GM21381 (cell line): ENCODE data around the gene GALNT14.

Experiments
- ATAC-seq: cut with Tn5 transposase; IDR thresholded peaks from one replicate; pipeline ENCODE4 v1.9.1; 2021; ENCODE audit warnings: mild to moderate bottlenecking, moderate library complexity; ENCODE audit not compliant: unreplicated experiment

Gene GALNT14

DNA sequence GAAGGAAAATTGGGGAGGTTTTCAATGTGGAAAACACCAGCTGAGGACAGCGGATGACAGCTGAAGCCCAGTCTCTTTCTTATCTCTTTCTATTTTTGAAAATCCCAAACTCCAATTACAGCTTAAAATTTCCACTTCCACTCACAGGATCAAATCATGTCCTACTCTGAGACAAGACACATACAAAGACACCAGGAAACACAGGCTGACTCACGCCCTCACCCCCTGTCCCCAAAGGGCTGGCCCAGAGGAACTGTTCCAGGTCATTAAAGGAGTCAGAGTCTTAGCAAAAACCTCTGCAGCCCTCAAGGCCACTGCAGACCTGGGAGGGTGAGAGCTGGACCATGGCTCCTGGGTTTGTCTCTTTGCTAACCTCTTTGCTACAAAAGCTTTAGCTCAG, 187.9 kb downstream of the GALNT14 start:
- ATAC-seq = no peak

DNA sequence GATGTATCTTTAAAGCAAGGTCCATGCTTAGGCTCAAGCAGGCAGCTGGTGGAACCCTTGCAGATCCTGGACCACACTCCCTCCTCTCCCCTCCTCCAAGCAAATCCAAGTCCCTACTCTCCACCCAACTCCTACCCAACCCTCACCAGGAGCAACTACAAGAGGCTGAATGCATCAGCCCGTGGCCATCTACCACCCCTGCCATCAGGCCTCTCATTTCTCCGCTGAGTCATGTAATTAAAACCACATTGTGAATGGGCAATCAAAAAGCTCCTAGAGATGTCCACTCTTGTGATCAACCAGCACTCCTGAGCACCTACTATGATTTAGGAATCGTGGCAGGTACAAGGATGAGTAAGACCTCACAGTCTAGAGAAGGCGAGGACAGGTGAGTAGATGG, 188.8 kb downstream of the GALNT14 start:
- ATAC-seq = no peak

DNA sequence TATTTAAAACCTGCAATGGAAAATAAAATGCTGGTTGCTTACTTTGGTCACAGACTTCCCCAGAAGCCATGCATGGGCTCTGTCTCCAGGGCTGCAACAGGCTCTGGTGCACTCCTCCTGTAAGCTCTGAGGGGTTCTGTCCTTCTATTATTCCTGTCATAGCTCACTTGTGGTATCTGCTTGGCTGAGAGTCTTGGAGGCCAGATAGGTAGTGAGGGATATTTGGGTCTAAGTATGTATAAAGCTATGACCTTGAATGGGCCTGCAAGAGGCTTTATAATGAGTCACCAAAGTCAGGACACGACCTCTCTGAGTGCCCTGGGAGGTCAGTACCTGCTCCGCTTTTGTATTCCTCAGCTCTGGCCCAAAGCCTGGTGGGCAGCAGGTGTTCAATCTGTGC, 189.4 kb downstream of the GALNT14 start:
- ATAC-seq = no peak

DNA sequence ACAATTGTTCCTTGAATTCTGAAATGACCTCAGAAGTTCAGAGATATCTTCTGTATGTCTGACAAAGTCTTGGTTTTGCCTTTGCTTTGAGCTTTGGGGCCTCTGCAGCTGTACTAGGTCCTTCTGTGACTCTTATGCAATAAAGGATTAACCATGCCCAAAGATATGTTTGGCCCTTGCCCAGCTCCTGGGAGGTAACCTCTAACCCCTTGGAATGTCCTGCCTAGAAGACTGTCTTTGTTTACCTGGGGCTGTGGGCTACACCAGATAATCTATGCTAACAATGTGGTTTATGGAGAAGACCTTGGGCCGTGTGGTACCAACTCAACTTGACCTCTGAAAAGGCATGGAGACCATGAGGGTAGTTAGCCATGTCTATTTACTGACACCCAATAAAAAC, 190.1 kb downstream of the GALNT14 start:
- ATAC-seq = no peak

DNA sequence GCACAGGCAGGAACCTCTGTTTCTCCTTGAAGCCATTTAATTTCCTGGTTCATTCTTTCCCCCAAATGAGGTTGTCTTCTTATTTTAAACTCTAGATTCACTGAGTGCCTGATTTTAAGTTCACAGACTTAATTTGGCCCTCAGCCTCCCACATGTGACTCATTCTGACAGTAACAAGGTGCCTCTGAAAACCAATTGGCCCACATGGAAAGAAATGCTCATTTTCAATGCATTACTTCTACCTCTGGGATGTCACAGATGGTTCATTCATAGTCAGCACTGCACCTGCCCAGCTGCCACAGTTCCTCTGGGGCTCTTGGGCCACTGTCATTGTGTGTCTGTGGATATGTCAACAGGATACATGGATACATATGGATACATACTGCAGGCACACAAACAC, 190.6 kb downstream of the GALNT14 start:
- no peak for ATAC-seq

DNA sequence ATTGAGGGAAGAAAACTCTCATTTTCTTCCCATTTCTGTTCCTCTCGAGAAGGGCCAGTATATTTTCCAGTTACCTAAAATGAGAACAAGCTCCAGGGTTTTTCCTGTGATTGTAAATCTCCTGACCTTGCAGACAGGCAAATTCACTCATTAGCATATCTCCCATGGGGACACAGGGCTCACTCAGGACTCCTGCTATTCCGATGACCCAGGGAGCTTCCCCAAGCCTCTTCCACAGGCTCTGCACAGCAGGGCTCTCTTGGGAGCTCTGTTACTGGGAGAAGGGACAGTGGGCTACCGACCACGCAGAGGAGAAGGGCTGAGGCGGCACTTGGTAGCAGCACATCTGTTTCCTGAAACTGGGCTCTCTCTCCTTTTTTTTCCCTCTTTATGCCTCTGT, 195.8 kb downstream of the GALNT14 start:
- no peak for ATAC-seq

DNA sequence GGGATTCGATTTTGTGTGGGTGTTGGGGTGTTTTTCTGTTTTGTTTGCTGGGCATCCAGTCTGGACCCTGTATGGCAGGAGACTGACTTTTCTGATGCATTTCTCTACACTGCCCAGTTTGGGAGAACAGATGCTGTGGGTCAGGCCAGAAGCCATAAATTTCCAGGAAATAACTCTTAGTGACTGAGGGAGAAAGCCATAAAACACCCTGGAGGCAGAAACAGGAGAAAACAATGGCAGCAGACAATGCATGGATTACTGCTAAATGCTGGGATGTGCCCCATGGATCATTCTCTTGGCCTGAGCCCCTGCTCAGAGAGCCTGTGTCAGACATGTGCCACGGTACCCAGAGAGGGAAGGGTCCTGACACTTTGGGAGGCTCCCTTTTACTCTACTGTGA, 197.4 kb downstream of the GALNT14 start:
- ATAC-seq = no peak

DNA sequence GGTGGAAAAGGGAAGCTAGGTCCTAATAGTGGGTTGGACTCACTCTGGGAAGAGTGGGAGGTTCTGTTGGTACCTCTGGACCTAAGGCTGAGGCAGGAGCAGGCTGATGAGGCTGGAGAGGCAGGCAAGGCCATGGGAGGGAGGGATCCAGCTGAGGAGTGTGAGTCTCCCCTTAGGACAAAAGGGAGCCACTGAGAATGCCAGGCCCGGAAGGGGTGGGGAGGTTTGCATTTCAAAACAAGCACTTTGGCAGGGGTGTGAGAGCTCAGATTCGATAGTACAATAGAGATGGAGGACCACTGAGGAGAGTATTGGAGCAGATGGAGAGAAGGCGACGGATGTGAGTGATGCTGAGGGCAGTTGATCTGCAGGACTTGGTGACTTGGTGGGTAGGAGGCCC, 198.9 kb downstream of the GALNT14 start:
- ATAC-seq = no peak

DNA sequence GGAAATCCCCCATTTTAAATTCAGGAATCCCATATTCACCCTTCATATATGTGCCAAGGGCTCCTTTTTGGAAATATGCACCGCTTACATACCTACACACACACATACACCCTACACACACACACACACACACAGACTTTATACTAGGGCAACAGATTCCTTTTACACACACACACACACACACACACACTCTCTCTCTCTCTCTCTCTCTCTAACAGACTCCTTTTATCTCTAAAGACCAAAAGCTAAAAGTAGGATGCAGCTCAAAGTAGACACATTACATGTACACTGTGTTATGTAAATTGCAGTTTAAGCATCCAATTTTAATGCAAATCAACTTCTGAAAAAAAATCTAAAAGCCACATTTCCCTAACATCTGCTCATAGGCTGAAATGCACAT, 200.0 kb downstream of the GALNT14 start:
- ATAC-seq = no peak

DNA sequence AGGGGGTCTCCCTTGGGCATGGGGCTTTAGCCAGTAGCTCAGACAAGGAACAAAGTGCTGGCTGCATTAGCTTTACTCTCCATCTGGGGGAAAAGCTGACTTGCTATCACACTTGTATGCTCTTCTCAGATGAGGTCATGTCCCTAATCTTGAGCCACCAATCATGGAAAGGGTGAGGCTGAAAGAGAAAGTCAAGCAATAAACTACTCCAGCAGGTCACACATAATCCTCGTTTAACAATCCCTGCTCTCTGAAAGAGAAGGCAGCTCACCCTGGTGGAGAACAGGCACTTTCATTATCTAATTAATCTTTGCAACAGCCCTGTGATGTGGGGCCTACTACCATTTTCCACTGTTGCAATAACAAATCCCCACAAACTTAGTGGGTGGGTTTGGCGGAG, 201.3 kb downstream of the GALNT14 start:
- no peak for ATAC-seq

DNA sequence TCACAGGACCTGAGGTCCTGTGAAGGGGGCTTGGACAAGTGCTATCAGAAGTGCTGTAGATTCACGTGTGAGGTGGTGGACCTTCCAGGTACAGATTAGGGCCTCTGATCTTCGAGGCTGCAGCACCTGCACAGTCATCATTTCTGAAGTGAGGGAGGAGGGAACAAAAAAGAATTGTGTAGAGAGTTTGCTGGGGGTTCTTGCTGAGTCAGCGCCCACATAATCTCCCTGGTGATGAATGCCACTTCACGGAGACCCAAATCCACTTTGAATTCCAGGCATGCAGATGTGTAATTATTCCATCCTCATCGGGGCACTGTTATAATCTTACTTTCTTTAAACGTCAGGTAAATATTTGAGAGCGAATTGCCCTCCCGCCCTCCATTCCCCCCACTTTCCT, 202.4 kb downstream of the GALNT14 start:
- ATAC-seq = no peak

DNA sequence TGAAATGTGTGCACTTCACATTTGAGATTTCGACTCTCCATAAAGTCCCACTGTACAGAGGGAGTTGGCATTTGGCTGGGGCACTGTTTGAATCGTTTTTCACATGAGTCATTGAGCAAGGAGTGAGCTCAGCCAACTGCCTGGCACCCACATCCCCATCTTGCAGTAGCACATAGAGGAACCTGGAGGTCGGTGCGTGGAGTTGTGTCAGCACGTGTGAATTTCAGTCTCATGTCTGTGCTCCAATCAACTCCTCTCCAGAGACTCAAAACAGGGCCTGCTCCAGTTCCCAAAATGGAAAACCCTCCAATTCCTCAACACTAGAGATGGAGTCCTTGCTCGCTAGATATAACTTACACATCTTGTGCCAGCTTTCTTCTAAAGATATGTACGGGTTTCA, 204.2 kb downstream of the GALNT14 start:
- no peak for ATAC-seq

DNA sequence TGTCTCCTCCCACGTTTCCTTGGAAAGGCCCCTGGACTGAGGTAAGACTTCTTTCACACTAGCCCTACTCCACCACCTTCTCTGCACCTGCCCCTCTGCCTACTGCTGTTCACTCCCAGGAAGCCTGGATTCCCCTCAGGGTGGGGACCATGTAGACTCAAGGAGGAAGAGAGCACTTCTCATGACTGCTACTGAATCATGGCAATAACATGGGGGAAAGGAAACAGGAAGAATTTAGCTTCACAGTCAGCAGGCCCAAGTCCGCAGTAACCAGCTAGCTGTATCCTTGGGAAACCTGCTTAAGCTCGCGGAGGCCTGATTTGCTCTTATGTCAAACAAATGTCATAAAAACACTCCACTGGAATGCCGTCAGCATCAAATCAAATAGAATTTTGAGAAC, 204.7 kb downstream of the GALNT14 start:
- ATAC-seq = no peak

DNA sequence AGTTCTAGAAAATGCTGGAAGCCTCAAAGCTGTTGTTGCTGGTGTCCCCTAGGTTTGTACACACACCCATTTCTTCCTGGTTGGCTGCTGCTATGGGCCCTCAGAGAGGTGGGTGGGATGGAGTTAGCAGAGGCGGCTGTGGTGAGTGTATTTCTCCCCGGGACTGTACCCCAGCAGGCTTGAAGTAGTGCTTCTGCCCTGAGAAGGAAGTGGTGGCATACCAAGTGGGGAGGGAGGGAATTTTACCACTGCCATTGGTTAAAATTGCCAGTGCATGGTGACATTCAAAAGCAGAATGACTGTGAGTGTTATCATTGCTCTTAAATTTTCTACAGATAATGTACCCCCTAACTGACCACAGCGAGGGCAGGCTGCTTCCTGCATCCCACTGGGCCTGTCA, 205.4 kb downstream of the GALNT14 start:
- ATAC-seq = no peak

DNA sequence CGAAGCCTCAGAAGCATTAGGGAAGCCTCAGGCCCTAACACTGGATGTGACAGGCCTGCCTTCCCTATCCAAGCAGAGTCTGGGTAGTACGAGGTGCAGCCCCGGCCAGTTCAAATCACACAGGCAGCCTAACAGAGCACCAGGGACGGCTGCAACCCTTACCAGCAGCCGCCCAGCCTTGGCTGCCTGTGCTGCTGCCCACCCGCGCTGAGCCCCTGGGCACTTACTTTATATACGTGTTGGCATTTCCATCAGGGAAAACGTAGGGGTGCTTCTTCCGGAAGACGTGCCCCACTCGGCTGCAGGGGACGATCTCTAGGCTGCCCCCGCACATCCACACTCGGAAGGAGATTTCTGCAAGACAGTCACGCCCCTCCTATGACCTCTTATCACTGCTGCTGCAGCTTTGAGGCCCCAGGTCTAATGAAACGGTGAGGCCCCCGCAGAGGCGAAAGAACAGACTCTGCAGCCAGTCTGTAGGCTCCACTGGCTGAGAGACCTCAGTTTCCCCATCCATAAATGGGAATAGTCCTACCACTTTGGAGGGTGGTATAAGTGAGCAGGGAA, 206.3 kb downstream of the GALNT14 start:
- no peak for ATAC-seq

DNA sequence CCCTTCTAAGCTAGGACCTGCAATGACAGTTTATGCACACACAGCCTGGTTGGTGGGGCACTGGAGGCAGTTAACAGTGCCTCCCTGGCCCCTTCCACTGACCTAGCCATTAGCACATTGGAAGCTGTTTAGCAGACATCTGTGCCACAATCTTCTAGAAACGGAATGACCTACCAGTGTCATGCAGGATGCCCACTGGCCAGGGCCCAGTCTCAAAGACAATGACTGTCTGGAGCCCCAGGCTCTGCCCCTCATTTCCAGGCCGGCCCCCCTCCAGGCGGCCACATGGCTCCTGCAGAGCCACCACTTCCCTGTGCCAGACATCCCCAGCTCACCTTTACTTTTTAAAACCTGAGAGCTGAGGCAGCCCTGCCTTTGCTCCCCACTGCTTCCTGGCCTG, 207.5 kb downstream of the GALNT14 start:
- ATAC-seq = no peak

DNA sequence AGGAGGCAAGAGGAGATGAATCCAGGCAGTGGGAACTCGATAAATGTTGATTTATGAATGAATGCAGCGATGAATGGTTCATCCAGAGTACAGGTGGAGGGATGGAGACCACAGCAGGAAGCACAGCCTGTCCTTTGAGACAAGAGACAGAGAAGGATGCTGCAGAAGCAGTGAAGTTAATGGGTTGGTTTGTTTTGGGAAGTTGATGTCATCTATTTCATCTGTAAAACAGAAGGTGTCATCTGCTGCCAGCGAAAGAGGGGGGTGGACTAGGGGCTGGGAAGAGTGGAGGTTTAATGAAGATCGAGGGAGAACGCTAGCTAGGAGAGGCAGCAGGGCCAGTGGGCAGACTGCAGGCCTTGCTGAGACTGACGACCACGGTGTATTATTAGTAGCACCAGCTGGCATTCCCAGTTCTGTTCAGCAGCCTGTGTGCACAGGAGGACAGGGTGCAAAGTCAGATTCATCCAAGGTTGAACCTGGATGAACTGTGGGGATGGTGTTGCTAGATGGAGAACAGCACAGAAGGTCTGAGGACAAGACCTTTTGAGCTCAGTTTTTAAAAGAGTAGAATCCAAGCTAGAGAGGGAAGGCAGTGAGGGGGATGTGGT, 210.7 kb downstream of the GALNT14 start:
- ATAC-seq = no peak

DNA sequence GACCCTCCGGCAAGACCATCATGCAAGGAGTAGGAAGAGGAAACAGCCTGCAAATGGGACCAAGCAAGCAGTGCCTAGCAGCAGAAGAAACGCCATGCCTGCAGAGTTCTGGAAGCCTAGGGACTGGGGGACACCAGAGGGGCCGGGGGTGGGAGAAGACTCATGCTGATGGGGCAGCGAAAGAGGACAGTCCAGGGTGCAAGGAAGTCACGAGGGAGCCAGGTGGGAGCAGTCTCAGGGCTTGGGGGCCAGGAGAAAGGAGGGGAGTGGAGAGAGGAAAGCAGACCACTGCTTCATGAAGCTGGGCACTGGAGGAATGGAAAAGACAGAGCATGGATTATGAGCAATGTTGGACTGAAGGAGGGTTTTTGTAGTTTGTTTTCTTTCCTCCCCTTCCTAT, 211.6 kb downstream of the GALNT14 start:
- no peak for ATAC-seq

DNA sequence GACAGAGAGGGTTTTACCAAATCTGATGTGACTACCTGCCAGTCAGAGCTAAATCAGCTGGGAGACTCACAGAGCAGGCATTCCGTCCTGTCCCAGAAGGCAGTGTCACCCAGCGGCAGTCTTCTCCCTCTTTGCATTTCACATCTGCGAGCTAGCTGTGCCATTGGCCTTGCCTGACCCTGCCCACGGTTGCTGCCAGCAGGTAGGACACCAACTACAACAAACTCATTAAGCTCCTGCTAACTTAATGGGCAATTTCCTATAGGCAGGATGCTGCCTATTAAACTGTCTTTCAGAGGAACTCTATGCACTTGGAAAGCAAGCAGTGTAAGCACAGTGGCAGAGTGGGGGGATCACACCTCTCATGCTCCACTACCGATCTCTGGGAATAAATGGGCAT, 214.6 kb downstream of the GALNT14 start:
- ATAC-seq = no peak

DNA sequence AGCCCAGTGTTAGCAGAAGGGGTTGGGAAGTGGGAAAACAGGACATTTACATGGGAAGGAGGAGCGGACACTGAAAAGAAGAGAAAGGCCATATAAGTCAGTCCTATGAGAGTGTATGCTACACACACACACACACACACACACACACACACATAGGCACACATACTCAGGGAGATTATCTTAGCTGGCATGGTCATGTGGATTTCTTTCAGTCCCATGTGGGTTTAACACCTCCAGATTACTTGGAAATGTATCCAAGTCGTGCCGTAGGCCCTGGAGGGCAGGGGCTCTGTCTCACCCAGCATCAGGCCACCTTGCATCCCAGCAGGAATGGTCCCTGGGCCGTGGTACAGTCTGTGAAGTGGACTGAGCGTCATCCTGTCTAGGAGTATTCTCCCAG, 217.7 kb downstream of the GALNT14 start:
- no peak for ATAC-seq

DNA sequence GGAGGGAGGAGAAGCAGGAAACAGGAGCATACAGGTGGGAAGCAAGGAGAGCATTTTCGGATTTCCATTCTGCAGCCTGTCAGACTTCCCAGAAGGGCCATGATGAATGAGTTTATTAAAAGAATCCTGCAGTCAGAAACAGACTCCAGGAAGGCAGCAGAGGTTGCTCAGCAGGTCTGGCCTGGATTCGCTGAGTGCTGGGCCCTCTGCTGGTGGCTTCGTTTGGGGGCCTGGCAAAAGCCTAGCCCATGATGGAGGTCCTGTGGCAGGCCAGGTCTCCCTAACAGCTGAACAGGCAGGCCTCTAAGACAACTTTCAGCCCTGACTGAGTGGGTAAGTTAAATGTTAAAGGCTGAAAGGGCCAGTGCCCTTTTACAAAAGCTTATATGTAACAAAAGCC, 222.8 kb downstream of the GALNT14 start:
- no peak for ATAC-seq

DNA sequence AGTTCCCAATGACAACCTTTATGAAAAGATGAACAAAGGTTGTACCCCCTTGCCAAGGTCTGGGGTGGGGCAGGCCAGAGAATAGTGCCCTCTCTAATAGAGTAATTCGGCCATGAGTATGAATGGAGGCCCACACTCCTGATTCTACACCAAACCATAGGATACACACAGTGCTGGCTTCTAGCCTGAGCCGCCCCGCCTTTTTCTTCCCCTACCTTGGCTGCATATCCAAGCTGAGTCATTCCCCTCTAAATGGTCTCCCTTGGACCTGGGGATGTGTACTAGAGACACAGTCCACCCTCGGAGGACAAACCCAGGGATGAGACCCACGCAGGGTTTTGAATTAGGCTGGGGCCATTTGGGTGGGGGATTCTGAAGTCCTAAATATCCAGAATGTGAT, 223.8 kb downstream of the GALNT14 start:
- ATAC-seq = no peak

DNA sequence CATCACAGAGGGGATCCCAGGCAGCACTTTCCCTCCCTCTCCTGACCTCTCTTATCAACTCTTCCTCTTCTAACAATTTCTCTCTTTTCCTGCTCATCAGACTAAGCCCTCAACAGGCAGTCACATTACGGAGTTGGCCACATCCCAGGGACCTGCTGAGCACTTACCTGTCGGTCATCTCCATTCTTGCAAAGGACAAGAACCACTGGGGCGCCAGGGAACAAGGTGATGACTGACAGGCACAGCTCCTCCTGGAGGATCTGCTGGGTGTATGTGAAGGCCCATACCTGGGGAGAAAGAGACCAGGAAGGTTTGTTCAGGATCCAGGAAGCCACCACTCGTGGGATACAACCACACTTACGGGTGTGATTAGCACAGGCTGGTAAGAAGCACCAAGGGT, 226.2 kb downstream of the GALNT14 start:
- ATAC-seq = no peak
